Vagina (tissue), 2 donors: ENCODE results near the gene NFAT5.

ENCODE experiments used
- POLR2A ChIP-seq, 2 donors: fragments of 450-650 bp; IDR thresholded peaks; one replicate each; pipeline ENCODE4 v1.6.1; 2017; ENCODE audit warnings: antibody characterized with exemption in 2 of 2, mild to moderate bottlenecking in 2 of 2, moderate library complexity in 2 of 2
- POLR2AphosphoS5 ChIP-seq, 2 donors: sonication (generic); formaldehyde crosslinking; IDR thresholded peaks; one replicate each; pipeline ENCODE4 v1.9.0; 2017; ENCODE audit warnings: antibody characterized with exemption in 2 of 2, mild to moderate bottlenecking in 2 of 2, low read depth in 1 of 2; ENCODE audit not compliant: insufficient read depth in 1 of 2
- TF ChIP-seq, protein P1 (sequence below), 3 experiments: fragments of 450-650 bp in 2 of 3; fragments of 200-600 bp in 1 of 3; sonication (generic) in 1 of 3; IDR thresholded peaks; one replicate each; pipeline ENCODE4 v1.5.1; 2017 to 2019; ENCODE audit warnings: antibody characterized with exemption in 3 of 3, mild to moderate bottlenecking in 2 of 3, moderate library complexity in 2 of 3

GRCh38 chr16:69579783-69580481 is 14.2 kb downstream of the NFAT5 start:
- TF ChIP-seq POLR2A (IDR thresholded peaks at IDR 0.05) (no peak), POLR2AphosphoS5 (IDR thresholded peaks at IDR 0.05; ENCODE audit: insufficient read depth in 1 of 2, low read depth in 1 of 2) (no peak)
- TF ChIP-seq, protein P1, sequence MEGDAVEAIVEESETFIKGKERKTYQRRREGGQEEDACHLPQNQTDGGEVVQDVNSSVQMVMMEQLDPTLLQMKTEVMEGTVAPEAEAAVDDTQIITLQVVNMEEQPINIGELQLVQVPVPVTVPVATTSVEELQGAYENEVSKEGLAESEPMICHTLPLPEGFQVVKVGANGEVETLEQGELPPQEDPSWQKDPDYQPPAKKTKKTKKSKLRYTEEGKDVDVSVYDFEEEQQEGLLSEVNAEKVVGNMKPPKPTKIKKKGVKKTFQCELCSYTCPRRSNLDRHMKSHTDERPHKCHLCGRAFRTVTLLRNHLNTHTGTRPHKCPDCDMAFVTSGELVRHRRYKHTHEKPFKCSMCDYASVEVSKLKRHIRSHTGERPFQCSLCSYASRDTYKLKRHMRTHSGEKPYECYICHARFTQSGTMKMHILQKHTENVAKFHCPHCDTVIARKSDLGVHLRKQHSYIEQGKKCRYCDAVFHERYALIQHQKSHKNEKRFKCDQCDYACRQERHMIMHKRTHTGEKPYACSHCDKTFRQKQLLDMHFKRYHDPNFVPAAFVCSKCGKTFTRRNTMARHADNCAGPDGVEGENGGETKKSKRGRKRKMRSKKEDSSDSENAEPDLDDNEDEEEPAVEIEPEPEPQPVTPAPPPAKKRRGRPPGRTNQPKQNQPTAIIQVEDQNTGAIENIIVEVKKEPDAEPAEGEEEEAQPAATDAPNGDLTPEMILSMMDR (IDR thresholded peaks at IDR 0.05), result no peak
